HUES64 (cell line): ENCODE measurements around the gene SNAI3.

Experiments
- H3K27ac ChIP-seq: 2 replicates; pipeline ENCODE4 v1.7.0; 2013; ENCODE audit warnings: low read depth, low read length, inconsistent platforms
- H3K27me3 ChIP-seq: 2 replicates; pipeline ENCODE4 v1.6.1; 2013; ENCODE audit warnings: mild to moderate bottlenecking, low read length; ENCODE audit not compliant: insufficient read depth
- H3K36me3 ChIP-seq: 2 replicates; pipeline ENCODE4 v1.6.1; 2013; ENCODE audit warnings: mild to moderate bottlenecking, low read length; ENCODE audit not compliant: insufficient read depth
- H3K4me1 ChIP-seq: 2 replicates; pipeline ENCODE4 v1.6.1; 2013; ENCODE audit warnings: mild to moderate bottlenecking, low read length, moderate library complexity; ENCODE audit not compliant: insufficient read depth
- H3K4me3 ChIP-seq: 2 replicates; pipeline ENCODE4 v1.5.1; 2013; ENCODE audit warnings: mild to moderate bottlenecking, low read length, moderate library complexity
- H3K9ac ChIP-seq: 2 replicates; pipeline ENCODE4 v1.6.1; 2013; ENCODE audit warnings: mild to moderate bottlenecking, low read depth, low read length
- H3K9me3 ChIP-seq: 2 replicates; pipeline ENCODE4 v1.6.1; 2013; ENCODE audit warnings: low read depth, low read length; ENCODE audit not compliant: insufficient read depth
- WGBS: fragments of 150-250, 120-280 bp; methylation state at CpG from one replicate; pipeline ENCODE4 v1.1.7; 2013; ENCODE audit warnings: missing lambda C conversion rate; 5-methylcytosine and 5-hydroxymethylcytosine counted together

SNAI3 gene

DNA sequence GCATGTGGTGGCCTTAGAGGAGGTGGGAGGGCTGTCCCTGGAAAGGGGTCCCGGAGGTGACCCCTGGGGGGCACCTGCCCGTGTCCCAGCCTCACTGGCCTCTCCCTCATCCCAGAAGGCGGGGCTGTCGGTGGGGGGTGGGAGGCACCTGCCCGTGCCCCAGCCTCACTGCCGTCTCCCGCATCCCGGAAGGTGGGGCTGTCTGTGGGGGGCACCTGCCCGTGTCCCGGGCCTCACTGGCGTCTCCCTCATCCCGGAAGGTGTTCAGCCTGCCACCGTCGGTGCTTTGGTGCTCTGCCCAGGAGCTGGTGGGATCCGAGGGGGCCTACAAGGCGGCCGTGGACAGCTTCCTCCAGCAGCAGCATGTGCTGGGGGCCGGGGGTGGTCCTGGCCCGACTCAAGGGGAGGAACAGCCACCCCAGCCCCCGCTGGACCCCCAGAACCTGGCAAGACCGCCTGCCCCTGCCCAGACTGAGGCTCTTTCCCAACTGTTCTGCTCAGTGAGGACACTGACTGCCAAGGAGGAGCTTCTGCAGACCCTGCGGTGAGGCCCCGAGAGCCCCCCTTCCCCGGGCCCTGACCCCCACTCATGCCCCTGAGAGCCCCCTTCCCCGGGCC lies 26.2 kb upstream of the SNAI3 start:
- Histone ChIP-seq H3K27ac (no peak overlapping the region), H3K9ac (no peak overlapping the region), H3K36me3 (peaks cover 32% of the 10 kb centered on the region), H3K27me3 (no peaks in the 10 kb centered on the region), H3K9me3 (no peaks in the 10 kb centered on the region), H3K4me1 (no peaks in the 10 kb centered on the region), H3K4me3 (no peak overlapping the region)
- 91% methylated on average over 24 of the region's 25 CpGs for WGBS

DNA sequence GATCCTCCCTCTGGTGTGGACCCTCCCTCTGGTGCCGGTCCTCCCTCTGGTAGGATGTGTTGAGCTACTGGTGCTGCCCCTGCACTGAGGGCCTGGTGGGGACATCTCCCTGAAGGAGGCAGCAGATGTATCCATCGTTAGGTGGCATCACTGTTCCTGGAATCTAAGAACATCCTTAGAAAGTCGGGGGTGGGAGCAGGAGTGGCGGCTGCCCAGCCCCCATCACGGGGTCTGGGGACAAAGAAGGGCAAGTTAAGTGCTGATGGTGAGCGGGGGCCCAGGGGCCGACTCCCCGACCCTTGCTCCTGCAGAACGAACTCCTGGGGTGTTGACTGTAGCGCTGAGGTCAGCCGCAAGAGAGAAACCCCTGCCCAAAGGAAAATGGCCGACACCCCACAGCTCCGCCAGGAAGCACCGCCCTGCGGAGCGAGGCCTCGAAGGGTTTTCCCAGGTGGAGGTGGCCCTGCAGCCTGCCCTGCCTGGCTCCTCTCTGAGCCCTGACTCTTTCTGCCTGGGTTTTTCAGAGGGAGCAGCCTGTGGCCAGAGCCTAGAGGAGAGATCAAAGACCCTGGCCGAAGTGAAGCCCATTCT lies 25.5 kb upstream of the SNAI3 start:
- H3K4me1 ChIP-seq: no peaks in the 10 kb centered on the region; the same call in 1 of the 2 replicates
- no peaks in the 10 kb centered on the region for H3K27me3 ChIP-seq
- H3K36me3 ChIP-seq: peaks cover 25% of the 10 kb centered on the region
- no peaks in the 10 kb centered on the region for H3K9me3 ChIP-seq
- WGBS: 87% methylated on average over 17 of the region's 18 CpGs
- no peak overlapping the region for H3K9ac ChIP-seq
- H3K4me3 ChIP-seq: no peak overlapping the region
- H3K27ac ChIP-seq: no peak overlapping the region

DNA sequence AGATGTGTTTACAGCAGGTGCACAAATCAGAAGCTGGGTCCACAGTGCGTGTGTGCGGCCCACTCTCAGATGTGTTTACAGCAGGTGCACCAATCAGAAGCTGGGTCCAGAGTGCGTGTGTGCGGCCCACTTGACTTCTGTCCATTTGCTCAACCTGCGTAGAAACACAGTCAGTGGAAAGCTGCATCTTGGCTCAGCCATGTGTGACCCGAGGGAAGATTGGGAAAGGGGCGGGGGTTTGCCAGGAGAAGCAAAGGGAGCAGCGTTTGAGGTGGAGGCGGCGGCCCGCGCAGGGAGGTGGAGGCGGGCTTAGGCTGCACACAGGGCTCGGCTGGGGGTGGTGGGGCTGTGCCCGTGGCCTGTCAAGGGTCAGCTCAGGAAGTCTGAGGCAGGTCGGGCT lies 24.2 kb upstream of the SNAI3 start:
- Histone ChIP-seq H3K27ac (no peak overlapping the region), H3K36me3 (peaks cover 12% of the 10 kb centered on the region), H3K4me3 (no peak overlapping the region), H3K27me3 (no peaks in the 10 kb centered on the region), H3K9me3 (no peaks in the 10 kb centered on the region), H3K4me1 (peaks cover under 1% of the 10 kb centered on the region; the same call in 1 of the 2 replicates), H3K9ac (no peak overlapping the region)
- 86% methylated on average over 15 of the region's 16 CpGs for WGBS

DNA sequence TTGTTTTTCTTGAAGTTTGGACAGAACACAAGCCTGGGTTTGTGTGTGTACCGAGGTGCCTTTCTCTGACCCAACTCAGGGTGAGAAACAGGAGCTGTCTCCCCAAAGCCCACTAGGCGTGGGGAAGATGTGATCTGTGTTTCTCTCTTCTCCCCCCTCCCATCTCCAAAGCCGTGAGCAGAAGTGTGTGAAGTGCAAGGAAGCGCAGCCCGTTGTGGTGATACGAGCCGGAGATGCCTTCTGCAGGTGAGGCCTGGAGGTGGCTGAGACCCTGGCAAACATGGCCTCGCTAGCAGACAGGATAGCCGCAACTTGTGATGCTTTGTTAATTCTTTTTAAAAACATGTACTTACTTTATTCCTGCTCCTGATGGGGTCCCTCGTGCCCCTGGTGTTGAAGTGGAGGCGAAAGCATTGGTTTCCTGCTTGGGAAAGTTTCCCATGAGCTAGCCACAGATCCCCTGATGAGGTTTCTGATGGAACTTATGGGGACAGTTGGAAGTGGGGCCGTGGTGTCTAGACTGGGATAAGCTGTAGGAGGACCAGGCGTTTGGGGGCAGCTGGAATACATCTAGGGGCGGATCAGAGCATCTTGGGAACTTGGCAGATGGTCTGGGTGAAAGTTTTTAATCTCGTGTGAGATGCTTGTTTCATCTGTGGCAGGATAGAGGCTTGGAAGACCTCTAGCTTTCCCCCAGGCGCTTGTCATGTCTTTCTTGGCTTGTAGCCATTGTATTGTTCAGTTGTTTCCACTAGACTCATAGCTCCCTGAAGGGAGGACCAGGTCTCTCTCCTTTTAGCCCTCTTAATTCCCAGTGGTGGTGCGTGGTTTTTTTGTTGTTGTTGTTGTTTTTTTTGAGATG lies 20.9 kb upstream of the SNAI3 start:
- H3K27ac ChIP-seq: no peak overlapping the region
- H3K27me3 ChIP-seq: no peaks in the 10 kb centered on the region
- peak overlapping the region; percentile 78 for H3K9ac ChIP-seq
- H3K36me3 ChIP-seq: no peaks in the 10 kb centered on the region
- H3K9me3 ChIP-seq: no peaks in the 10 kb centered on the region
- peaks cover 5% of the 10 kb centered on the region; the same call in 1 of the 2 replicates for H3K4me1 ChIP-seq
- 56% methylated on average over 16 of the region's 17 CpGs for WGBS
- peak overlapping the region; percentile 90 for H3K4me3 ChIP-seq

DNA sequence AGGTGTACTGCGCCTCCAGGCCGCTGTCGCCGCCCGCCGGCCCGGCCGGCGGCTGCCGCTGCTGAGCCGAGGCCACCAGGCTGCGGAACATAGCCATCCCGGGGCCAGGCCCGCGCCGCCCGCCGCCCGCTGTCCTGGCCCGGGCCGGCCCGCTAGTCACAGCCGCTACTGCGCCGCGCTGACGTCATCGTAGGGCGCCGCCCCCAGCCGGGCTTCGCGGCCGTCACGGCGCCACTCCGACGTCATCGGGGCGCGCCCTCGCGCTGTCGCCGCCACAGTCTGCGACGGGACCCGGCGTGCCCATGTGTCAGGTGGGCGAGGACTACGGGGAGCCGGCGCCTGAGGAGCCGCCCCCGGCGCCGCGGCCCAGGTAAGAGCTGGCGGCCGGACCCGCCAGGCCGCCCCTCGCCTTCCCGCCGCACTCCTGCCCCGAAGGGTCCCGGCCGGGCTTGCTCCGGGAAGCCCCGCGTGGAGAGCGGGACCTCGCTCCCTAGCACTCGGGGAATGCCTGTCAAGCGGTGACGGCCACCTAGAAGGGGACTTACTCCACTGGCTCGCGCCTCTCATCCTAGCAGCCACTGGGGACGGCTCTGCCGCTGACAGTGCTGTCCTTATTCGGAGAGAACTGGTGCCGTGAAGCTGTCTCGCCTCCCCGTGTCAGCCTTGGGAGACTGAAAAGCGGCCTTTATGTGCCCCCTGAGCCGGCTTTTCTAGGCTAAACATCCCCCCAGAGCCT lies 20.1 kb upstream of the SNAI3 start, which contains the start of the genes CTU2 and RNF166:
Gene CTU2 (plus strand): TSS at position 275 of the 736 bp plus-strand sequence. CDS start 28 bp downstream, at position 303.
Gene RNF166 (minus strand): TSS at position 180 of the 736 bp plus-strand sequence. CDS start 83 bp downstream, at position 97.
- Histone ChIP-seq H3K4me1 (peaks cover 5% of the 10 kb centered on the region; the same call in 1 of the 2 replicates), H3K27me3 (no peaks in the 10 kb centered on the region), H3K9ac (peak within 1 kb of the TSS; percentile 78), H3K4me3 (peak within 1 kb of the TSS; percentile 90), H3K36me3 (no peaks in the 10 kb centered on the region), H3K9me3 (no peaks in the 10 kb centered on the region), H3K27ac (no peak within 1 kb of the TSS; the same call in 1 of the 2 replicates)
- under 1% methylated on average over 86 of the region's 86 CpGs for WGBS

DNA sequence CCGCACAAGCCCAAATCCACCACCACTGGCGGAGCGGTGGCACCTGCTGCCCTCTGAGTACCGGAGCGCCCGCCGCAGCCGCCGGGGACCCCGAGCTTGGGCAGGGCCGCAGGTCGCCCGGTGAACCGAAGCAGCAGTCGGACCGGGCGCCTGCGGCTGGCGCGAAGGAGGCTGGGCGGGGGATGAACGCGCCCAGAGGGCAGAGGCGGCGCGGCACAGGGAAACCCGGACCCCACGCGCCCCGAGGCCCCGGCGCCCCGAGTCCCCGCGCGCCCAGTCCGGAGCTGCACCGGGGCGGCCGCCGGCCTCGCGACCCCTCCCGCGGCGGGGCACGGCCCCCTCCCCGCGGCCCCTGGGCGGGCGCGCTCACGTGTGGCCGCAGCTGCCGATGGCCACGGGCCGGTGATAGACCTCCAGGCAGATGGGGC lies 19.5 kb upstream of the SNAI3 start:
- Histone ChIP-seq H3K4me3 (peak overlapping the region; percentile 90), H3K4me1 (peaks cover 5% of the 10 kb centered on the region; the same call in 1 of the 2 replicates), H3K36me3 (no peaks in the 10 kb centered on the region), H3K27me3 (no peaks in the 10 kb centered on the region), H3K27ac (no peak overlapping the region; the same call in 1 of the 2 replicates), H3K9ac (peak overlapping the region; percentile 78), H3K9me3 (no peaks in the 10 kb centered on the region)
- 1% methylated on average over 57 of the region's 57 CpGs for WGBS

DNA sequence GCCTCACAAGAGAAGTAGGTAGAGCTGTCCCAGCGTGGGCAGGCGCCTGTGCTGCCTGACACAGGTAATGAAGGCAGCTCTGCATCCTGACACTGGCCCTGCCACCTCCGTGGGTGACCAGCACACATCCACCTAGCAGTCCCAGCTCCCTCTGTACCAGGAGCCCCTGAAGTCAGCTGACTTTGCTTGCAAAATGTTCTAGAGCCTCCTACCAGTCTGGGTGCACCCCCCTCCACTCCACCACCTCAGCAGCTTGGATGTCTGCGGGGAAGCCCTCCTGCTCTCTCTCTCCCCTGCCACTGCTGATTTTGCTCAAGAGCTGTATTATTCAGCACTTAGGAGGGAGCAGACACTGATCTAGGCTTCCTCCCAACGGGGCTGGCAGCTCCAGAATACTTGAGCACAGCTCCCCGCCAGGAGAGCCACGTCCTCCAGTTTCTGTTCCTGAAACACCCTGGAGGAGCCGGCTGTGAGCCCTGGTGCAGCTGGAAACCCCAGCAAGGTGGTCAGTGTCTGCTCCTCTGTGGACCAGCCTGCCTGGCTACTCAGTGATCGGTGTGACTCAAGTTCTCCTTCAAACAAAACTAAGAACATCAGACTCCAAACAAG lies 18.9 kb upstream of the SNAI3 start:
- peaks cover 5% of the 10 kb centered on the region; the same call in 1 of the 2 replicates for H3K4me1 ChIP-seq
- H3K27me3 ChIP-seq: no peaks in the 10 kb centered on the region
- 54% methylated on average over 9 of the region's 9 CpGs for WGBS
- H3K9ac ChIP-seq: peak overlapping the region; percentile 78
- H3K4me3 ChIP-seq: peak overlapping the region; percentile 90
- H3K27ac ChIP-seq: no peak overlapping the region
- no peaks in the 10 kb centered on the region for H3K9me3 ChIP-seq
- H3K36me3 ChIP-seq: no peaks in the 10 kb centered on the region

DNA sequence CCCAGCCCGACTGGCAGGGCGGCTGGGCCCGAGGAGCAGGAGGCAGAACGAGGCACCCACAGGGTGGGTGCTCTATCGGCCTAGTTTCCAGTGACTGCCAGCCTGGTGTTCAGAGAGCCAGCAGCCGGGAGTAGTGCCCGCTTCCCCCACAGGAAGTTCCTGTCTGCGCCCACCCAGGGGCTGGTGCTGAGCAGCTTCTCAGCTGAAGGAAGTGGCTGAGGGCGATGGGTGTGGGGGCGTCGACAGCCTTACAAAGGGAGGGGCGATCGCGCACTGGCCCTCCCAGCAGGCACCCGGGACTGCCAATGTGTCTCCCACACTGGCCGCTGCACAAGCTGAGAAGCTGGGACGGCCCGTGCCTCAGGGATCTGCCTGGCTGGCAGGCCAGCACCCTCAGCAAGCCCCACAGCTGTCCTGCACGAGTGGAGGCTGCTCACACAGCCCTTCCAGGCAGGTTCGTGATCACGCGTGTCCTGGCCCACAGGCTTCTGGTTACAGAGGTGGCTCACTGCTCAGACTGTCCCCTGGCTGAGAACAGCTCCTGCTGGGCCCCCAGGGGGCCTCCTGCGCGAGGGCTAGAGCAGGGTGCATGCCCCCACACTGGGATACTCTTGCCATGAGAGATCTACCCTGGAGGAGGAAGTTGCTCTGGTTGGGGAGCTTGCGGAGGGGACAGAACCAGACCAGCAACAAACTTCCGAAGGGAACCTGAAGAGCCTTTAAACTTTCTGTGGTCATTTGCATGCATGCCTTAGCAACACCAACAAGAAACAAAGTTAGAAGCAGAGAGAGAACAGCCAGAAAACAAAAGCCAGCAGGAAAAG lies 17.4 kb upstream of the SNAI3 start:
- Histone ChIP-seq H3K27me3 (no peaks in the 10 kb centered on the region), H3K27ac (no peak overlapping the region)
- 89% methylated on average over 26 of the region's 26 CpGs for WGBS

DNA sequence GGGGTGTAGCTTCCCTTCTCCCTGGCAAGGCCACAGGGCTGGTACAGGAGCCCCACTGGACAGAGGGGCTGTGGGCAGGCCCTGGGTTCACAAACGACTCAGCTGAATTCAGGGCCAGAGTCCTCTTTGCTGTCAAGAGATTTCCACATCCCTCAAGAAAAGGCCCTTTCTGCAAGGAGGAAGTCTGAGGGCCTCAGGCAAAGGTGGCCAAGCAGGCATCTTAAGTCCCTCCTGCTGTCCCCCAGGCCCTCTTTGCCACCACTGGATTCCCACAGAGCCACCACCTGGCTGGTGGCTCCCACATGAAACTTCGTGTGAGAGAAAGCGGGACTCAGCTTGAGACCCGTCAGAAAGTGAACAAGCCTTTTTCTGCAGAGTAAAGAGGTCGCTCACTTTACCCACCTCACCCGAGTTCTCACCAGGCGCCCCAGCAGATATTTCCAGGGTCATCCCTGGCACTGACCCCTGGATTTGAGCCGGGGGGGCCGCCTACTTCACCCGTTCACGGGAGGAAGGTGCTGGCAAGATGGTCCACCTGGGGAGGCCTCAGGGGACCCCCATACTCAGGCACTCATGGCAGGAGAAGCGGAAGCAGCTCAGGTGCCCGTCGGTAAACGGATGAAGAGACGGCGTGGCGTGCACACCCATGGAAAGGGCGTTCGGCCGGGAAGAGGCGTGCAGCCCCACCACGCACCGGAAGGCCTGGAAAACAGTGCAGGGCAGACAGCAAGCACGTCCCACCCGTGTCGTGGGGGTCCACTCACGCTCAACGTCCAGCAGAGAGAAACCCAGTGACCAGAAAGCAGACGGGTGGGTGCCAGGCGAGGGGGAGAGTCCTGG lies 16.3 kb upstream of the SNAI3 start:
- H3K27me3 ChIP-seq: no peaks in the 10 kb centered on the region
- whole genome bisulfite sequencing: 93% methylated on average over 31 of the region's 31 CpGs
- peaks cover 5% of the 10 kb centered on the region; the same call in 1 of the 2 replicates for H3K4me1 ChIP-seq
- H3K9me3 ChIP-seq: no peaks in the 10 kb centered on the region
- H3K9ac ChIP-seq: no peak overlapping the region
- peaks cover 14% of the 10 kb centered on the region for H3K36me3 ChIP-seq
- H3K27ac ChIP-seq: no peak overlapping the region
- no peak overlapping the region for H3K4me3 ChIP-seq

More for the DNA sequence above, 17.4 kb upstream of the SNAI3 start:
- peaks cover 4% of the 10 kb centered on the region; the same call in 1 of the 2 replicates for H3K36me3 ChIP-seq
- H3K4me1 ChIP-seq: peaks cover 5% of the 10 kb centered on the region; the same call in 1 of the 2 replicates
- no peaks in the 10 kb centered on the region for H3K9me3 ChIP-seq
- H3K9ac ChIP-seq: no peak overlapping the region
- H3K4me3 ChIP-seq: no peak overlapping the region
